Measurements from ENCODE around the gene FCHSD2. TPM values are rescaled to one million over a fixed set of nuclear protein-coding genes. Genes with fewer than 3 reads are reported as not detected.

Gene FCHSD2
- polyA plus RNA-seq, 3 donors, result 14.5 to 43.5 (median 16.6) TPM

- peaks cover 28 to 95% of the 10 kb centered on the region in 2 donors for H3K36me3 ChIP-seq (replicated peaks in 1 of 2; ENCODE audit: control insufficient read depth in 1 of 2, insufficient read depth in 2 of 2, low read length in 2 of 2)
- H3K9ac ChIP-seq (ENCODE audit: insufficient read depth, low read length, poor library complexity, severe bottlenecking), result no peak overlapping the region
- no peaks in the 10 kb centered on the region for H3K4me1 ChIP-seq (ENCODE audit: control insufficient read depth in 1 of 2, insufficient read depth in 2 of 2, low read length in 2 of 2)
- no peak overlapping the region for H2AFZ ChIP-seq (ENCODE audit: insufficient read depth, low read depth, low read length, poor library complexity, severe bottlenecking)
- Mint-ChIP-seq H3K9me3 (peaks cover 0 to 4% (median 2%) of the 10 kb centered on the region in 7 donors), H3K27ac (no peak overlapping the region), H3K4me3 (no peak overlapping the region), H3K4me1 (peaks cover 5% of the 10 kb centered on the region), H3K36me3 (peaks cover 57 to 84% of the 10 kb centered on the region in 2 donors), H3K27me3 (ENCODE audit: low read depth in 3 of 3) (peaks cover 0 to 2% (median 0%) of the 10 kb centered on the region in 3 donors)
- H3K9me3 ChIP-seq (replicated peaks in 1 of 2; ENCODE audit: control insufficient read depth in 1 of 2, insufficient read depth in 1 of 2, low read length in 2 of 2), result peaks cover 2 to 3% of the 10 kb centered on the region in 2 donors
- intact Hi-C loops (cut with micrococcal nuclease), result no loop called here
- whole genome bisulfite sequencing (ENCODE audit: insufficient coverage), result 80% methylated on average over 1 of the region's 1 CpG
- no peak overlapping the region for H3K4me2 ChIP-seq (replicated peaks; ENCODE audit: extremely low read depth, low read length, poor library complexity, severe bottlenecking)
- H3K27me3 ChIP-seq (ENCODE audit: control insufficient read depth in 2 of 2, insufficient read depth in 2 of 2, low read length in 2 of 2), result no peaks in the 10 kb centered on the region
- no peak overlapping the region for H3K27ac ChIP-seq (ENCODE audit: low read depth in 1 of 2, low read length in 2 of 2)
- H4K20me1 ChIP-seq (ENCODE audit: insufficient read depth, low read length), result peaks cover 89% of the 10 kb centered on the region
- no peak overlapping the region for H3K4me3 ChIP-seq (replicated peaks in 1 of 3; ENCODE audit: low read depth in 2 of 3, low read length in 3 of 3)
- TF ChIP-seq CTCF (IDR thresholded peaks at IDR 0.05), result no peak
- DNase-seq, result no peak
- peaks cover 94% of the 10 kb centered on the region for H3K79me2 ChIP-seq (ENCODE audit: insufficient read depth, low read length)
Measured at GRCh38 chr11:73130181-73130580, 11.9 kb downstream of the FCHSD2 start.

- DNase-seq, result no peak
- Histone ChIP-seq H2AFZ (ENCODE audit: insufficient read depth, low read depth, low read length, poor library complexity, severe bottlenecking) (no peak overlapping the region), H4K20me1 (ENCODE audit: insufficient read depth, low read length) (peaks cover 87% of the 10 kb centered on the region), H3K9me3 (replicated peaks in 1 of 2; ENCODE audit: control insufficient read depth in 1 of 2, insufficient read depth in 1 of 2, low read length in 2 of 2) (peaks cover 7 to 10% of the 10 kb centered on the region in 2 donors), H3K27me3 (ENCODE audit: control insufficient read depth in 2 of 2, insufficient read depth in 2 of 2, low read length in 2 of 2) (no peaks in the 10 kb centered on the region), H3K4me1 (ENCODE audit: control insufficient read depth in 1 of 2, insufficient read depth in 2 of 2, low read length in 2 of 2) (no peaks in the 10 kb centered on the region), H3K36me3 (replicated peaks in 1 of 2; ENCODE audit: control insufficient read depth in 1 of 2, insufficient read depth in 2 of 2, low read length in 2 of 2) (peaks cover 26 to 93% of the 10 kb centered on the region in 2 donors), H3K4me2 (replicated peaks; ENCODE audit: extremely low read depth, low read length, poor library complexity, severe bottlenecking) (no peak overlapping the region), H3K79me2 (ENCODE audit: insufficient read depth, low read length) (peaks cover 94% of the 10 kb centered on the region), H3K9ac (ENCODE audit: insufficient read depth, low read length, poor library complexity, severe bottlenecking) (no peak overlapping the region), H3K27ac (ENCODE audit: low read depth in 1 of 2, low read length in 2 of 2) (no peak overlapping the region), H3K4me3 (replicated peaks in 1 of 3; ENCODE audit: low read depth in 2 of 3, low read length in 3 of 3) (no peak overlapping the region)
- no peak overlapping the region for H3K27ac Mint-ChIP-seq
- H3K27me3 Mint-ChIP-seq (ENCODE audit: low read depth in 3 of 3), result peaks cover 0 to 2% (median 0%) of the 10 kb centered on the region in 3 donors
- no peak overlapping the region for H3K4me3 Mint-ChIP-seq
- peaks cover 0 to 12% (median 6%) of the 10 kb centered on the region in 7 donors for H3K9me3 Mint-ChIP-seq
- peaks cover 54 to 82% of the 10 kb centered on the region in 2 donors for H3K36me3 Mint-ChIP-seq
- H3K4me1 Mint-ChIP-seq, result peaks cover 5% of the 10 kb centered on the region
- no peak for TF ChIP-seq CTCF (IDR thresholded peaks at IDR 0.05)
- intact Hi-C loops (cut with micrococcal nuclease), result no loop called here
- whole genome bisulfite sequencing (ENCODE audit: insufficient coverage), result 99% methylated on average over 9 of the region's 10 CpGs
Measured at GRCh38 chr11:73129198-73129597, 12.9 kb downstream of the FCHSD2 start.

All from CD14-positive monocyte (primary cell).